Liver (tissue), 9 donors: ENCODE measurements around the gene SRRD. TPM values are rescaled to one million over a fixed set of nuclear protein-coding genes. Genes with fewer than 3 reads are reported as not detected.

Source experiments
- DNase-seq: peaks from one replicate; pipeline ENCODE4 v3.0.0-alpha.2; 2017; ENCODE audit warnings: low spot score
- H3K27ac ChIP-seq, 2 donors: one replicate each; pipeline ENCODE4 v1.7.0; 2013; ENCODE audit warnings: inconsistent platforms in 2 of 2, low read length in 2 of 2, control low read depth in 1 of 2, low read depth in 1 of 2, mild to moderate bottlenecking in 1 of 2
- H3K27me3 ChIP-seq, 4 donors: one replicate each; pipeline versions ENCODE4 v1.6.1 to v1.7.0; 2013; ENCODE audit warnings: low read length in 3 of 4, inconsistent platforms in 1 of 4, mild to moderate bottlenecking in 1 of 4, moderate library complexity in 1 of 4; ENCODE audit not compliant: control insufficient read depth in 4 of 4, insufficient read depth in 4 of 4
- H3K36me3 ChIP-seq, 4 donors: one replicate each; pipeline versions ENCODE4 v1.6.1 to v1.7.0; 2013; ENCODE audit warnings: low read length in 3 of 4, mild to moderate bottlenecking in 3 of 4, low read depth in 1 of 4, moderate library complexity in 1 of 4; ENCODE audit not compliant: control insufficient read depth in 4 of 4, insufficient read depth in 3 of 4
- H3K4me1 ChIP-seq, 4 donors: one replicate each; pipeline versions ENCODE4 v1.6.1 to v1.7.0; 2013; ENCODE audit warnings: low read length in 3 of 4, mild to moderate bottlenecking in 3 of 4, moderate library complexity in 1 of 4; ENCODE audit not compliant: control insufficient read depth in 4 of 4, insufficient read depth in 4 of 4
- H3K4me3 ChIP-seq, 3 donors: one replicate each; pipeline versions ENCODE4 v1.6.1 to v1.7.0; 2013; ENCODE audit warnings: low read length in 3 of 3, control low read depth in 1 of 3, low read depth in 1 of 3, mild to moderate bottlenecking in 1 of 3
- H3K9ac ChIP-seq, 2 donors: one replicate each; pipeline ENCODE4 v1.7.0; 2013; ENCODE audit warnings: low read length in 2 of 2, mild to moderate bottlenecking in 2 of 2, moderate library complexity in 2 of 2, control low read depth in 1 of 2, low read depth in 1 of 2
- H3K9me3 ChIP-seq, 4 donors: one replicate each; pipeline versions ENCODE4 v1.6.1 to v1.7.0; 2013; ENCODE audit warnings: low read length in 3 of 4; ENCODE audit not compliant: control insufficient read depth in 4 of 4
- EGR1 ChIP-seq, 2 donors: IDR thresholded peaks; 2 replicates each; pipeline ENCODE4 v1.6.1; 2016 to 2018; ENCODE audit warnings: antibody characterized with exemption in 2 of 2, low read depth in 2 of 2
- FOXA1 ChIP-seq: IDR thresholded peaks from 2 replicates; pipeline ENCODE4 v1.6.1; 2016; ENCODE audit warnings: antibody characterized with exemption
- FOXA2 ChIP-seq: IDR thresholded peaks from 2 replicates; pipeline ENCODE4 v1.6.1; 2016; ENCODE audit warnings: antibody characterized with exemption
- GABPA ChIP-seq, 2 donors: IDR thresholded peaks in 1 of 2; conservative IDR thresholded peaks in 1 of 2; 2 replicates each; pipeline ENCODE4 v1.6.1; 2016; ENCODE audit warnings: antibody characterized with exemption in 2 of 2, mild to moderate bottlenecking in 1 of 2, moderate library complexity in 1 of 2
- HNF4A ChIP-seq, 2 donors: conservative IDR thresholded peaks; 2 replicates each; pipeline ENCODE4 v1.6.1; 2016; ENCODE audit warnings: antibody characterized with exemption in 2 of 2, mild to moderate bottlenecking in 2 of 2
- HNF4G ChIP-seq: IDR thresholded peaks from 2 replicates; pipeline ENCODE4 v1.6.1; 2016; ENCODE audit warnings: antibody characterized with exemption
- JUND ChIP-seq, 2 donors: IDR thresholded peaks; 2 replicates each; pipeline ENCODE4 v1.6.1; 2016; ENCODE audit warnings: antibody characterized with exemption in 2 of 2
- NR2F2 ChIP-seq: IDR thresholded peaks from 2 replicates; pipeline ENCODE4 v1.6.1; 2016; ENCODE audit warnings: antibody characterized with exemption
- RAD21 ChIP-seq, 2 donors: IDR thresholded peaks; 2 replicates each; pipeline ENCODE4 v1.6.1; 2016; ENCODE audit warnings: antibody characterized with exemption in 2 of 2, mild to moderate bottlenecking in 2 of 2
- RXRA ChIP-seq, 2 donors: IDR thresholded peaks; 2 replicates each; pipeline ENCODE4 v1.6.1; 2017 to 2018; ENCODE audit warnings: antibody characterized with exemption in 2 of 2, mild to moderate bottlenecking in 1 of 2
- SP1 ChIP-seq: IDR thresholded peaks from 2 replicates; pipeline ENCODE4 v1.6.1; 2018; ENCODE audit warnings: antibody characterized with exemption, mild to moderate bottlenecking
- TAF1 ChIP-seq: conservative IDR thresholded peaks from 2 replicates; pipeline ENCODE4 v1.6.1; 2016; ENCODE audit warnings: antibody characterized with exemption, mild to moderate bottlenecking
- YY1 ChIP-seq: IDR thresholded peaks from 2 replicates; pipeline ENCODE4 v1.6.1; 2016; ENCODE audit warnings: antibody characterized with exemption, mild to moderate bottlenecking
- WGBS: extraction: QIAGEN DNeasy Blood & Tissue Kit; methylation state at CpG from one replicate; pipeline ENCODE4 v1.1.7; 2013; 5-methylcytosine and 5-hydroxymethylcytosine counted together
- polyA plus RNA-seq, 2 donors: library from polyadenylated mRNA; stranded (reverse) in 1 of 2; unstranded in 1 of 2; fragments of 200-250 nt in 1 of 2; fragments of >200 nt in 1 of 2; fragmentation: Nextera tagmentation in 1 of 2; extraction: Ambion mirVana in 1 of 2; gene quantifications; one replicate each; pipeline versions ENCODE4 v1.2.1 to v1.2.3, GENCODE V29; 2013 to 2015
- total RNA-seq, 2 donors: library from RNA; depleted of rRNA; stranded (reverse); fragments of >200 nt; gene quantifications; one replicate each; pipeline ENCODE4 v1.2.3, GENCODE V29; 2014
- TF ChIP-seq, protein P1 (sequence below): IDR thresholded peaks from 2 replicates; pipeline ENCODE4 v1.6.1; 2016; ENCODE audit warnings: antibody characterized with exemption
- TF ChIP-seq, protein P2 (sequence below): IDR thresholded peaks from 2 replicates; pipeline ENCODE4 v1.6.1; 2016; ENCODE audit warnings: antibody characterized with exemption
- TF ChIP-seq, protein P3 (sequence below): IDR thresholded peaks from 2 replicates; pipeline ENCODE4 v1.6.1; 2016; ENCODE audit warnings: antibody characterized with exemption, mild to moderate bottlenecking
- TF ChIP-seq, protein P4 (sequence below): IDR thresholded peaks from 2 replicates; pipeline ENCODE4 v1.6.1; 2016; ENCODE audit warnings: antibody characterized with exemption
- TF ChIP-seq, protein P5 (sequence below): fragments of 150-350 bp; IDR thresholded peaks from 2 replicates; pipeline ENCODE4 v1.5.1; 2017; ENCODE audit warnings: improper control_type of control experiment, low read depth, low read length; ENCODE audit not compliant: missing input control
- donor health status: healthy.
- donor health status: healthy.
- donor health status: healthy.
- donor health status: healthy.
- donor health status: healthy.

SRRD gene, protein sequence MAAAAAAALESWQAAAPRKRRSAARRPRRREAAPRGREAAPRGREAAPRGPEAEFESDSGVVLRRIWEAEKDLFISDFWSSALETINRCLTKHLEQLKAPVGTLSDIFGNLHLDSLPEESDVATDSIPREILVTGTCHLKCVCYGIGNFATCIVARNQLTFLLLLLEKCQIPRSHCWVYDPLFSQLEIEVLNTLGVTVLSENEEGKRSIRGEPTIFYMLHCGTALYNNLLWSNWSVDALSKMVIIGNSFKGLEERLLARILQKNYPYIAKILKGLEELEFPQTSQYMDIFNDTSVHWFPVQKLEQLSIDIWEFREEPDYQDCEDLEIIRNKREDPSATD
- total RNA-seq (10 to 100 TPM; 15.1 to 18.6 TPM), polyA plus RNA-seq (10 to 100 TPM in 1 of 2 donors, 1 to 10 TPM in 1; 8.7 to 12.2 TPM)

DNA sequence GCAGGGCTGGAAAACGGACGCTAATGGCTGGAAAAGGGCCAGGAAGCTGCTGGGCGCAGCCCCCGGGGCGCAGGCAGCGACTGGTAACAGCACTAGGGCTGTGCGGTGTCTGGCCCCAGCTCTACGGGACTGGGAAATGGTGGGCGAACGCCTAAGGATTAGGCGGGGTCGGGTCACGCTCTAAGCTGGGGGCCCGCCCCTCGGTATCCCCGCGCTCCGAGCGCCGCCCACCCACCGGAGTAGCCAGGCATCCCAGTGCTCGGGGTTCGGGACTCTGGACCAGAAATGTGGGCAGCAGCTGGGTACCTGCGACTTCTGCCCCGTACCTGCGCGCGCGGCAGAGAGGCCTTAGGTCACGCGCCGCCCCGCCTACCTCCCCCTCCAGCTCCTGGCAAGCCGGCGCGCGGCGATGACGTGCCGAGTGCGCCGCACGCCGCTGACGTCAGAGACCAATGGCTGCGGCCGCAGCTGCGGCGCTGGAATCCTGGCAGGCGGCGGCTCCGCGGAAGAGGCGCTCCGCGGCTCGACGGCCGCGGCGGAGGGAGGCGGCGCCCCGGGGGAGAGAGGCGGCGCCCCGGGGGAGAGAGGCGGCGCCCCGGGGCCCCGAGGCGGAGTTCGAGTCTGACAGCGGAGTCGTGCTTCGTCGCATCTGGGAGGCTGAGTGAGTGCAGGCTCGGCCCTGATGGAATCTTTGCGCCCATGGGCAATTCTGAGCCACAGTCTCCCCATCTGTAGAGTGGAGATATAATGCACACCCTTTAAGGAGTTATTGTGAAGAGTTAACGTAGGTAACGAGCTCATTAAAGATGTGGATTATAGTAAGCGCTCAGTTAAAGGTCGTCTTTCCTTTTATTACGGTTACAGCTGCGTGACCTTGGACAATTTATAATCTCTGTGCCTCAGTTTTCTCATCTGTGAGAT lies at the start of gene SRRD, which contains the start of gene HPS4:
Gene SRRD, plus strand, starts transcription at position 439 of the 921 bp plus-strand sequence. Its CDS starts 14 bp downstream, at position 453.
Gene HPS4, minus strand, starts transcription at position 345 of the 921 bp plus-strand sequence. CDS start 2,021 bp downstream, outside the sequence.
- H3K4me1 ChIP-seq, result peaks cover 3 to 60% (median 52%) of the 10 kb centered on the region in 4 donors
- DNase-seq, result peak; percentile 94
- peak within 1 kb of the TSS; percentile 87 to 100 (median 88) for H3K4me3 ChIP-seq
- peak; percentile 95 for TF ChIP-seq YY1
- TF ChIP-seq FOXA2, result no peak
- TF ChIP-seq NR2F2, result peak; percentile 22
- TF ChIP-seq SP1, result peak; percentile 50
- TF ChIP-seq, protein P1, sequence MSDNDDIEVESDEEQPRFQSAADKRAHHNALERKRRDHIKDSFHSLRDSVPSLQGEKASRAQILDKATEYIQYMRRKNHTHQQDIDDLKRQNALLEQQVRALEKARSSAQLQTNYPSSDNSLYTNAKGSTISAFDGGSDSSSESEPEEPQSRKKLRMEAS, result peak; percentile 4
- TF ChIP-seq EGR1 (IDR thresholded peaks at IDR 0.05; ENCODE audit: low read depth in 2 of 2), result peak in 1 of 2 donors; percentile 71
- TF ChIP-seq HNF4G, result no peak
- peak in 1 of 2 donors; percentile 33 for TF ChIP-seq JUND (IDR thresholded peaks at IDR 0.05)
- TF ChIP-seq FOXA1, result no peak
- no peak for TF ChIP-seq TAF1
- TF ChIP-seq, protein P2, sequence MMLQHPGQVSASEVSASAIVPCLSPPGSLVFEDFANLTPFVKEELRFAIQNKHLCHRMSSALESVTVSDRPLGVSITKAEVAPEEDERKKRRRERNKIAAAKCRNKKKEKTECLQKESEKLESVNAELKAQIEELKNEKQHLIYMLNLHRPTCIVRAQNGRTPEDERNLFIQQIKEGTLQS, result no peak
- TF ChIP-seq RXRA (IDR thresholded peaks at IDR 0.05), result no peak
- TF ChIP-seq, protein P3, sequence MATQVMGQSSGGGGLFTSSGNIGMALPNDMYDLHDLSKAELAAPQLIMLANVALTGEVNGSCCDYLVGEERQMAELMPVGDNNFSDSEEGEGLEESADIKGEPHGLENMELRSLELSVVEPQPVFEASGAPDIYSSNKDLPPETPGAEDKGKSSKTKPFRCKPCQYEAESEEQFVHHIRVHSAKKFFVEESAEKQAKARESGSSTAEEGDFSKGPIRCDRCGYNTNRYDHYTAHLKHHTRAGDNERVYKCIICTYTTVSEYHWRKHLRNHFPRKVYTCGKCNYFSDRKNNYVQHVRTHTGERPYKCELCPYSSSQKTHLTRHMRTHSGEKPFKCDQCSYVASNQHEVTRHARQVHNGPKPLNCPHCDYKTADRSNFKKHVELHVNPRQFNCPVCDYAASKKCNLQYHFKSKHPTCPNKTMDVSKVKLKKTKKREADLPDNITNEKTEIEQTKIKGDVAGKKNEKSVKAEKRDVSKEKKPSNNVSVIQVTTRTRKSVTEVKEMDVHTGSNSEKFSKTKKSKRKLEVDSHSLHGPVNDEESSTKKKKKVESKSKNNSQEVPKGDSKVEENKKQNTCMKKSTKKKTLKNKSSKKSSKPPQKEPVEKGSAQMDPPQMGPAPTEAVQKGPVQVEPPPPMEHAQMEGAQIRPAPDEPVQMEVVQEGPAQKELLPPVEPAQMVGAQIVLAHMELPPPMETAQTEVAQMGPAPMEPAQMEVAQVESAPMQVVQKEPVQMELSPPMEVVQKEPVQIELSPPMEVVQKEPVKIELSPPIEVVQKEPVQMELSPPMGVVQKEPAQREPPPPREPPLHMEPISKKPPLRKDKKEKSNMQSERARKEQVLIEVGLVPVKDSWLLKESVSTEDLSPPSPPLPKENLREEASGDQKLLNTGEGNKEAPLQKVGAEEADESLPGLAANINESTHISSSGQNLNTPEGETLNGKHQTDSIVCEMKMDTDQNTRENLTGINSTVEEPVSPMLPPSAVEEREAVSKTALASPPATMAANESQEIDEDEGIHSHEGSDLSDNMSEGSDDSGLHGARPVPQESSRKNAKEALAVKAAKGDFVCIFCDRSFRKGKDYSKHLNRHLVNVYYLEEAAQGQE, result no peak
- TF ChIP-seq, protein P4, sequence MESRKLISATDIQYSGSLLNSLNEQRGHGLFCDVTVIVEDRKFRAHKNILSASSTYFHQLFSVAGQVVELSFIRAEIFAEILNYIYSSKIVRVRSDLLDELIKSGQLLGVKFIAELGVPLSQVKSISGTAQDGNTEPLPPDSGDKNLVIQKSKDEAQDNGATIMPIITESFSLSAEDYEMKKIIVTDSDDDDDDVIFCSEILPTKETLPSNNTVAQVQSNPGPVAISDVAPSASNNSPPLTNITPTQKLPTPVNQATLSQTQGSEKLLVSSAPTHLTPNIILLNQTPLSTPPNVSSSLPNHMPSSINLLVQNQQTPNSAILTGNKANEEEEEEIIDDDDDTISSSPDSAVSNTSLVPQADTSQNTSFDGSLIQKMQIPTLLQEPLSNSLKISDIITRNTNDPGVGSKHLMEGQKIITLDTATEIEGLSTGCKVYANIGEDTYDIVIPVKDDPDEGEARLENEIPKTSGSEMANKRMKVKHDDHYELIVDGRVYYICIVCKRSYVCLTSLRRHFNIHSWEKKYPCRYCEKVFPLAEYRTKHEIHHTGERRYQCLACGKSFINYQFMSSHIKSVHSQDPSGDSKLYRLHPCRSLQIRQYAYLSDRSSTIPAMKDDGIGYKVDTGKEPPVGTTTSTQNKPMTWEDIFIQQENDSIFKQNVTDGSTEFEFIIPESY, result no peak
- TF ChIP-seq, protein P5, sequence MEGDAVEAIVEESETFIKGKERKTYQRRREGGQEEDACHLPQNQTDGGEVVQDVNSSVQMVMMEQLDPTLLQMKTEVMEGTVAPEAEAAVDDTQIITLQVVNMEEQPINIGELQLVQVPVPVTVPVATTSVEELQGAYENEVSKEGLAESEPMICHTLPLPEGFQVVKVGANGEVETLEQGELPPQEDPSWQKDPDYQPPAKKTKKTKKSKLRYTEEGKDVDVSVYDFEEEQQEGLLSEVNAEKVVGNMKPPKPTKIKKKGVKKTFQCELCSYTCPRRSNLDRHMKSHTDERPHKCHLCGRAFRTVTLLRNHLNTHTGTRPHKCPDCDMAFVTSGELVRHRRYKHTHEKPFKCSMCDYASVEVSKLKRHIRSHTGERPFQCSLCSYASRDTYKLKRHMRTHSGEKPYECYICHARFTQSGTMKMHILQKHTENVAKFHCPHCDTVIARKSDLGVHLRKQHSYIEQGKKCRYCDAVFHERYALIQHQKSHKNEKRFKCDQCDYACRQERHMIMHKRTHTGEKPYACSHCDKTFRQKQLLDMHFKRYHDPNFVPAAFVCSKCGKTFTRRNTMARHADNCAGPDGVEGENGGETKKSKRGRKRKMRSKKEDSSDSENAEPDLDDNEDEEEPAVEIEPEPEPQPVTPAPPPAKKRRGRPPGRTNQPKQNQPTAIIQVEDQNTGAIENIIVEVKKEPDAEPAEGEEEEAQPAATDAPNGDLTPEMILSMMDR, result no peak
- peak in 1 of 2 donors; percentile 80 for TF ChIP-seq GABPA (IDR thresholded peaks at IDR 0.05 in 1 of 2, conservative IDR thresholded peaks at IDR 0.05 in 1 of 2)
- TF ChIP-seq RAD21 (IDR thresholded peaks at IDR 0.05), result no peak
- no peak for TF ChIP-seq HNF4A (conservative IDR thresholded peaks at IDR 0.05)
- H3K27ac ChIP-seq, result peak within 1 kb of the TSS; percentile 82 to 93
- 1% methylated on average over 85 of the region's 85 CpGs for WGBS
- H3K36me3 ChIP-seq, result peaks cover 0 to 8% (median 7%) of the 10 kb centered on the region in 4 donors
- H3K27me3 ChIP-seq, result no peaks in the 10 kb centered on the region
- peak within 1 kb of the TSS; percentile 92 to 93 for H3K9ac ChIP-seq
- H3K9me3 ChIP-seq, result no peaks in the 10 kb centered on the region
